Measurements from ENCODE around the gene ATP2C1.

DNA sequence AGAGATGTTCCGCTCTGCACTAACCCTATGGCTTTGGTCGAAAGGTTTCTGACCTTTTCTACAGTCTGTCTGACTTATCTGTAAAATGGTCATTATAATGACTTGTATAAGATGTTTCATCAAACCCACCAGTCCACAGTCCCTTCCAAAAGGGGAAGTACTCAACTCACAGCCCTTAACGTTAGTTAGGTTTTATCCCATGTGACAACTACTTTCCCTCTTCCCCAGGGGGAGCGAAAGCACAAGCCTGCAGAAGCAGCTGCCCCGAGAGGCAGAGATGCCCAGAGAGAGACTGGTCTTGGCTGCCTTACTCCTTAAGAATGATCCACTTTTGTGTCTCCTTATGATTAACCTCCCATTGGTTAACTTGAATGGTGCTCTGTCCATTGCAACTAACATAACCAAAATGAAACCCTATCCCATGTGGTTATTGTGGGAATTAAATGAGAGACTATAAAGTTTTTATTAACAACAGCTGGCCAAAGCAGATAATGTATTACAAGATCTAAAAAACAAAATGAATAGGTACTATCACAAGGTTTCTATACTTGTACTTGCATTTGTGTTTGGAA lies 126.3 kb downstream of the ATP2C1 start:
- TF ChIP-seq POLR2AphosphoS5 (IDR thresholded peaks at IDR 0.05; ENCODE audit: borderline replicate concordance, low read depth, low read length) (no peak), EZH2 (IDR thresholded peaks at IDR 0.05) (no peak), FOXP2 (optimal IDR thresholded peaks at IDR 0.05; ENCODE audit: control extremely low read depth, extremely low read length, insufficient read depth) (no peak)
